Osteocyte (in vitro differentiated cells): ENCODE measurements around the gene CTXN1. TPM values are rescaled to one million over a fixed set of nuclear protein-coding genes. Genes with fewer than 3 reads are reported as not detected.

Experiments used
- DNase-seq: peaks from one replicate; pipeline ENCODE4 v3.0.0; 2021; ENCODE audit warnings: mixed read lengths; ENCODE audit not compliant: unreplicated experiment; ENCODE audit errors: extremely low spot score
- H3K27ac Mint-ChIP-seq: one replicate; pipeline ENCODE4 v1.8.0; 2021; ENCODE audit warnings: mild to moderate bottlenecking, mixed read lengths; ENCODE audit not compliant: unreplicated experiment
- H3K27me3 Mint-ChIP-seq: one replicate; pipeline ENCODE4 v1.8.0; 2021; ENCODE audit warnings: mixed read lengths; ENCODE audit not compliant: unreplicated experiment
- H3K36me3 Mint-ChIP-seq: one replicate; pipeline ENCODE4 v1.8.0; 2021; ENCODE audit warnings: mixed read lengths; ENCODE audit not compliant: unreplicated experiment
- H3K4me1 Mint-ChIP-seq: one replicate; pipeline ENCODE4 v1.8.0; 2021; ENCODE audit warnings: mixed read lengths; ENCODE audit not compliant: unreplicated experiment
- H3K4me3 Mint-ChIP-seq: one replicate; pipeline ENCODE4 v1.8.0; 2021; ENCODE audit warnings: mild to moderate bottlenecking, moderate library complexity, mixed read lengths; ENCODE audit not compliant: unreplicated experiment
- H3K9me3 Mint-ChIP-seq: one replicate; pipeline ENCODE4 v1.8.0; 2021; ENCODE audit warnings: mixed read lengths; ENCODE audit not compliant: unreplicated experiment
- CTCF ChIP-seq: fragments of 200-600 bp; sonication (generic); IDR thresholded peaks from 2 replicates; pipeline ENCODE4 v1.5.0; 2021; ENCODE audit warnings: antibody characterized with exemption, mild to moderate bottlenecking, moderate library complexity
- total RNA-seq: library from RNA; stranded (reverse); gene quantifications from 2 replicates; pipeline ENCODE4 v1.2.1, GENCODE V29; 2021

The CTXN1 gene
- total RNA-seq, 1 donor from 2014 or later = 28.8 TPM

GRCh38 chr19:7877249-7877836 lies 48.6 kb downstream of the CTXN1 start:
- H3K27me3 Mint-ChIP-seq = peaks cover 22% of the 10 kb centered on the region
- H3K9me3 Mint-ChIP-seq = no peaks in the 10 kb centered on the region
- no peak overlapping the region for H3K27ac Mint-ChIP-seq
- no peak for DNase-seq
- no peak for TF ChIP-seq CTCF
- H3K4me1 Mint-ChIP-seq = peaks cover 7% of the 10 kb centered on the region
- H3K4me3 Mint-ChIP-seq = no peak overlapping the region
- no peaks in the 10 kb centered on the region for H3K36me3 Mint-ChIP-seq

GRCh38 chr19:7874897-7875273 lies 51.0 kb downstream of the CTXN1 start:
- H3K4me3 Mint-ChIP-seq = peak overlapping the region; percentile 67
- no peak overlapping the region for H3K27ac Mint-ChIP-seq

More at GRCh38 chr19:7874897-7875273, 51.0 kb downstream of the CTXN1 start:
- peaks cover 27% of the 10 kb centered on the region for H3K27me3 Mint-ChIP-seq
- H3K4me1 Mint-ChIP-seq = peaks cover 23% of the 10 kb centered on the region
- no peaks in the 10 kb centered on the region for H3K36me3 Mint-ChIP-seq
- H3K9me3 Mint-ChIP-seq = no peaks in the 10 kb centered on the region
- no peak for DNase-seq
- TF ChIP-seq CTCF = no peak

Other genes starting within 250 kb of the CTXN1 start
- not detected in 2 replicates for gene MCEMP1, start 249.0 kb downstream of the CTXN1 start, total RNA-seq
- gene TRAPPC5, start 245.3 kb downstream of the CTXN1 start, total RNA-seq = 105 and 108 TPM in 2 replicates
- not detected in 2 replicates for gene FCER2, start 224.0 kb downstream of the CTXN1 start, total RNA-seq
- not detected in 2 replicates for gene CLEC4G, start 194.0 kb downstream of the CTXN1 start, total RNA-seq
- gene CD209, start 178.6 kb downstream of the CTXN1 start, total RNA-seq = not detected in 2 replicates
- gene CLEC4M, start 162.9 kb downstream of the CTXN1 start, total RNA-seq = not detected in 2 replicates
- 27.3 and 27.6 TPM in 2 replicates for gene EVI5L, start 95.9 kb downstream of the CTXN1 start, total RNA-seq
- 0.24 and 0.51 TPM in 2 replicates for gene PRR36, start 51.7 kb downstream of the CTXN1 start, total RNA-seq
- gene LRRC8E, start 37.6 kb downstream of the CTXN1 start, total RNA-seq = 3.3 and 3.5 TPM in 2 replicates
- gene MAP2K7, start 22.3 kb downstream of the CTXN1 start, total RNA-seq = 34.4 and 42.1 TPM in 2 replicates
- 2.3 and 2.6 TPM in 2 replicates for gene TGFBR3L, start 11.3 kb downstream of the CTXN1 start, total RNA-seq
- gene SNAPC2, start 5.8 kb downstream of the CTXN1 start, total RNA-seq = 19.6 and 21.9 TPM in 2 replicates
- 69.4 and 73.4 TPM in 2 replicates for gene TIMM44, start 17.5 kb upstream of the CTXN1 start, total RNA-seq
- gene ELAVL1, start 79.5 kb upstream of the CTXN1 start, total RNA-seq = 89.6 and 98.5 TPM in 2 replicates
- gene CCL25, start 126.6 kb upstream of the CTXN1 start, total RNA-seq = not detected in 2 replicates
- gene FBN3, start 223.5 kb upstream of the CTXN1 start, total RNA-seq = 0.19 and 0.42 TPM in 2 replicates